ENCODE data around the gene NFATC2. TPM values are rescaled to one million over a fixed set of nuclear protein-coding genes. Genes with fewer than 3 reads are reported as not detected.

Gene NFATC2
- total RNA-seq, 2 experiments from 2014 or later: 32.5 to 33.2 TPM

DNA sequence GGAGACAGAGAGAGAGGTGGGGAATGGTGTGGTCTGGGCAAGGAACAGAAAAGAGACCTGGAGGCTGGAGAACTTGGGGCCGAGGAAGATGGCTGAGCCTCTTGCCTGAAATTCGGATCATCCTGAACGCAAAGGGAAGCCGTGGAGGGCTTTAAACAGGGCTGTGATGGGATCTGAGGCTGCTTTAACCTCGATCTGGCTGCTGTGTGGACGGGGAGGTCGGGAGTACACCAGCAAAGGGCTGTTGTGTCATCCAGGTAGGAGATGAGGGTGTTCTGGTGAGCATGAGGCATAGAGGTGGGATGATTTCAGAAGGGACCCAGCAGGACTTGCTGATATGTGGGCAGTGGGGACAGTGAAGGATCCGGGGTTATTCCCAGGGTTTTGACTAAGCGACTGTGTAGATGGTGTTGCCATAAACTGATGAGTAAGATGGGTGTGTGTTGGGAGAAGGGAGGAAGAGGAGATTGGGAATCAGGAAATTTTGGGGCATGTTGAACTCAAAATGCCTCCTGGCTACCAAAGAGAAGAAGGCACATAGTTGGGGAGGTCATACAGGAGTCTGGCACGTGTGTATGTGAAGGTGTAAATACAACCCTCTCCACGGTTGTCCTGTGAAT, 158.5 kb downstream of the NFATC2 start:
- intact Hi-C loops (cut with DNase I, micrococcal nuclease): no loop called here

DNA sequence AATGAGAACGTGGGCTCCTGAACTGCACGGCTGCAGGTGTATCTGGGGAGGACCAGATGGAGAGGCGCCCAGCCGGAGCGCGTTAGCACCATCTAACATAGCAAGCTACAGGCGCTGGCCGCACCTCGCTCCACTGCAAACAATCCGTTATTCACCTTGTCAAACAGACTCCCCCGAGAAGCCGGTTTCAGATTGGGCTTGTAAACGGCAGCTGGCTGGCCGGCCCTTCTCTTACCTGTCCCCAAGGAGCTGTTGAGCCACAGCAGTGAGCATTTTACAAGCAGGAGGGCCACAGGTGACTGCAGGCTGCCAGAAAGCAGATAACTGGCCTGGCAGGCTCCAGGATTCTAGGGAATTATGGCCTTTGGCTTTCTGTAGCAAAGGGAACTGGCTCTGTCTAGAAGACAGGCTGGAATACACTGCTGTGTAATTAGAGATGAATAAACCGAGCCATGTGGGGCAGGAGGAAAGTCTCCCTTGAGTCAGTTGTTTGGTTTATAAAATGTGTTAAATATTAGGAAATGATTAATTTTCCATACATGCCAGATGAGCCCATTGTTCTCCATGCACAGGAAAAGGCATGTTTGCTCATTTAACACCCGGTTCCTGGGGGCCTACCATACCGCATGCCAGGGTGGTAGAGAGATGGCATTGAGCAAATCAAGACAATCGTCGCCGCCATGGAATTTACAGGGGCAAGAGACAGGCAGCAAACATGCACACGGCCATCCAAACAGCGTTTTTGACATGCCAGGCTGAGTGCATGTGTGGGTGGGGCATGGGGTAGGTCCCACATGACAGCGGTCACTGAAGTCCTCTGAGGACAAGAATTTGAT, 159.3 kb downstream of the NFATC2 start:
- no peak overlapping the region for H3K27ac Mint-ChIP-seq
- H3K27me3 Mint-ChIP-seq: no peaks in the 10 kb centered on the region
- intact Hi-C loops (cut with DNase I, micrococcal nuclease): no loop called here
- Histone ChIP-seq H3K4me1 (ENCODE audit: insufficient read depth, low read length) (peaks cover 17% of the 10 kb centered on the region), H3K9me3 (ENCODE audit: control insufficient read depth in 1 of 2, insufficient read depth in 1 of 2, low read length in 2 of 2) (no peaks in the 10 kb centered on the region), H3K27me3 (ENCODE audit: control insufficient read depth in 1 of 2, insufficient read depth in 2 of 2, low read length in 2 of 2) (no peaks in the 10 kb centered on the region), H3K4me3 (ENCODE audit: low read length) (no peak overlapping the region), H3K27ac (ENCODE audit: low read depth in 1 of 2, low read length in 2 of 2) (no peak overlapping the region), H3K36me3 (ENCODE audit: insufficient read depth, low read length) (peaks cover 23% of the 10 kb centered on the region)
- ChIA-PET POLR2A (no interaction called here), CTCF (no interaction called here)
- TF ChIP-seq, protein P1, sequence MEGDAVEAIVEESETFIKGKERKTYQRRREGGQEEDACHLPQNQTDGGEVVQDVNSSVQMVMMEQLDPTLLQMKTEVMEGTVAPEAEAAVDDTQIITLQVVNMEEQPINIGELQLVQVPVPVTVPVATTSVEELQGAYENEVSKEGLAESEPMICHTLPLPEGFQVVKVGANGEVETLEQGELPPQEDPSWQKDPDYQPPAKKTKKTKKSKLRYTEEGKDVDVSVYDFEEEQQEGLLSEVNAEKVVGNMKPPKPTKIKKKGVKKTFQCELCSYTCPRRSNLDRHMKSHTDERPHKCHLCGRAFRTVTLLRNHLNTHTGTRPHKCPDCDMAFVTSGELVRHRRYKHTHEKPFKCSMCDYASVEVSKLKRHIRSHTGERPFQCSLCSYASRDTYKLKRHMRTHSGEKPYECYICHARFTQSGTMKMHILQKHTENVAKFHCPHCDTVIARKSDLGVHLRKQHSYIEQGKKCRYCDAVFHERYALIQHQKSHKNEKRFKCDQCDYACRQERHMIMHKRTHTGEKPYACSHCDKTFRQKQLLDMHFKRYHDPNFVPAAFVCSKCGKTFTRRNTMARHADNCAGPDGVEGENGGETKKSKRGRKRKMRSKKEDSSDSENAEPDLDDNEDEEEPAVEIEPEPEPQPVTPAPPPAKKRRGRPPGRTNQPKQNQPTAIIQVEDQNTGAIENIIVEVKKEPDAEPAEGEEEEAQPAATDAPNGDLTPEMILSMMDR (IDR thresholded peaks at IDR 0.05): no peak
- H3K36me3 Mint-ChIP-seq (ENCODE audit: low read depth): peaks cover 21% of the 10 kb centered on the region
- no peaks in the 10 kb centered on the region for H3K9me3 Mint-ChIP-seq
- no peak overlapping the region for H3K4me3 Mint-ChIP-seq
- H3K4me1 Mint-ChIP-seq (ENCODE audit: low read depth): peaks cover 16% of the 10 kb centered on the region
- ATAC-seq (ENCODE audit: poor library complexity) (no peak), DNase-seq (no peak)

More for the DNA sequence above, 158.5 kb downstream of the NFATC2 start:
- H3K9me3 ChIP-seq (ENCODE audit: control insufficient read depth in 1 of 2, insufficient read depth in 1 of 2, low read length in 2 of 2): no peaks in the 10 kb centered on the region
- H3K36me3 ChIP-seq (ENCODE audit: insufficient read depth, low read length): peaks cover 27% of the 10 kb centered on the region
- Mint-ChIP-seq H3K36me3 (ENCODE audit: low read depth) (peaks cover 26% of the 10 kb centered on the region), H3K4me1 (ENCODE audit: low read depth) (peaks cover 16% of the 10 kb centered on the region), H3K27ac (no peak overlapping the region), H3K27me3 (no peaks in the 10 kb centered on the region), H3K9me3 (no peaks in the 10 kb centered on the region), H3K4me3 (no peak overlapping the region)
- TF ChIP-seq, protein P1 (IDR thresholded peaks at IDR 0.05): no peak
- H3K4me3 ChIP-seq (ENCODE audit: low read length): no peak overlapping the region
- no peak for ATAC-seq (ENCODE audit: poor library complexity)
- ChIA-PET POLR2A (no interaction called here), CTCF (interaction anchor here (1.1 to 2.3 kb wide), 2 partner anchors 33 to 211 kb away, joined by 5 to 15 read pairs; no protein-coding TSS in a partner anchor)
- no peak overlapping the region for H3K27ac ChIP-seq (ENCODE audit: low read depth in 1 of 2, low read length in 2 of 2)
- no peaks in the 10 kb centered on the region for H3K27me3 ChIP-seq (ENCODE audit: control insufficient read depth in 1 of 2, insufficient read depth in 2 of 2, low read length in 2 of 2)
- no peak for DNase-seq
- H3K4me1 ChIP-seq (ENCODE audit: insufficient read depth, low read length): peaks cover 18% of the 10 kb centered on the region

DNA sequence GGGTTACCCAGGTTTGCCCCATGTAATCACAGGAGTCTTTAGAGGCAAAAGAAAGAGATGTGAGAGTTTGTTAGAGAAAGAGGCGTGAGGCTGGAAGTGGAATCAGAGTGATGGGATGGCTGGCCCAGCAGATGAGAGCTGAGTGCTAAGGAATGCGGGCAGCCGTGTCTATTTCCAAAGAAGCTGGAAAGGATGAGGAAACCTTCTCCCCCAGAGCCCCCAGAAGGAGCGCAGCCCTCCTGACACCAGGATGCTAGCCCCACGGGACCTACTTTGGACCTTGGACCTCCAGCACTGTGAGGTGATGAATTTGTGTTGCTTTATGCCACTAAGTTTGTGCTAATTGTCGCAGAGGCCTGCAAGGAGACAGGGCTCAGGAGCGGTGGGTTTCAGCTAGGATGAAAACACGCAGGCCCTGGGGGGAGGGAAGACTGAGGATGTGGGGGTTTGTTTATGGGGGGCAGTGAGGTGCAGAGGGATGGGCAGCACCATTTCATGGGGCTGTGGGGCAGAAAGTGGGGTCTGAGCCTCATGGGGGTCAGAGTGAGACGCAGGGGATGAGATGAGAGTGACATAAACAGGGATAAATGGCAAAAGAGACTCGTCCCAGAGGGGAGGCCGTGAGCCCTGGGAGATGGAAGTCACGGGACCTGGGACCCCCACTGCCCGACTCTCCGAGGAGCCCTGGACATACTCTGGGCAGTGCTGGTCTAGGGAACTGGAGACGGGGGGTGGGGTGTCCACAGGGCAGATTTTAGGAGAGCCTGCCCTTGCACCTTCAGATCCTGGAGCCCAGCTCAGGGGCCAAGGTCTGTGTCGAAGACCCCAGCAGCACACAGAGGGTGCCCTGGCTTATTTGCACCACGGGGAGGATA, 160.2 kb downstream of the NFATC2 start:
- H3K36me3 Mint-ChIP-seq (ENCODE audit: low read depth): peaks cover 18% of the 10 kb centered on the region
- peaks cover 16% of the 10 kb centered on the region for H3K4me1 Mint-ChIP-seq (ENCODE audit: low read depth)
- Histone ChIP-seq H3K4me1 (ENCODE audit: insufficient read depth, low read length) (peaks cover 17% of the 10 kb centered on the region), H3K36me3 (ENCODE audit: insufficient read depth, low read length) (peaks cover 15% of the 10 kb centered on the region), H3K9me3 (ENCODE audit: control insufficient read depth in 1 of 2, insufficient read depth in 1 of 2, low read length in 2 of 2) (no peaks in the 10 kb centered on the region), H3K27ac (ENCODE audit: low read depth in 1 of 2, low read length in 2 of 2) (no peak overlapping the region), H3K27me3 (ENCODE audit: control insufficient read depth in 1 of 2, insufficient read depth in 2 of 2, low read length in 2 of 2) (no peaks in the 10 kb centered on the region), H3K4me3 (ENCODE audit: low read length) (no peak overlapping the region)
- intact Hi-C loops (cut with DNase I, micrococcal nuclease): no loop called here
- H3K4me3 Mint-ChIP-seq: no peak overlapping the region
- ATAC-seq (ENCODE audit: poor library complexity) (no peak), DNase-seq (no peak)
- TF ChIP-seq, protein P1 (IDR thresholded peaks at IDR 0.05): no peak
- H3K27ac Mint-ChIP-seq: no peak overlapping the region
- no peaks in the 10 kb centered on the region for H3K9me3 Mint-ChIP-seq
- H3K27me3 Mint-ChIP-seq: no peaks in the 10 kb centered on the region
- ChIA-PET POLR2A (no interaction called here), CTCF (no interaction called here)
